HG03025 (cell line): ENCODE data around the gene SORCS3.

Experiments
- ATAC-seq: cut with Tn5 transposase; IDR thresholded peaks from one replicate; pipeline ENCODE4 v1.9.1; 2021; ENCODE audit warnings: mild to moderate bottlenecking, moderate library complexity; ENCODE audit not compliant: unreplicated experiment, low FRiP score

SORCS3 gene

GRCh38 chr10:104957178-104957841, 316.2 kb downstream of the SORCS3 start:
- no peak for ATAC-seq

DNA sequence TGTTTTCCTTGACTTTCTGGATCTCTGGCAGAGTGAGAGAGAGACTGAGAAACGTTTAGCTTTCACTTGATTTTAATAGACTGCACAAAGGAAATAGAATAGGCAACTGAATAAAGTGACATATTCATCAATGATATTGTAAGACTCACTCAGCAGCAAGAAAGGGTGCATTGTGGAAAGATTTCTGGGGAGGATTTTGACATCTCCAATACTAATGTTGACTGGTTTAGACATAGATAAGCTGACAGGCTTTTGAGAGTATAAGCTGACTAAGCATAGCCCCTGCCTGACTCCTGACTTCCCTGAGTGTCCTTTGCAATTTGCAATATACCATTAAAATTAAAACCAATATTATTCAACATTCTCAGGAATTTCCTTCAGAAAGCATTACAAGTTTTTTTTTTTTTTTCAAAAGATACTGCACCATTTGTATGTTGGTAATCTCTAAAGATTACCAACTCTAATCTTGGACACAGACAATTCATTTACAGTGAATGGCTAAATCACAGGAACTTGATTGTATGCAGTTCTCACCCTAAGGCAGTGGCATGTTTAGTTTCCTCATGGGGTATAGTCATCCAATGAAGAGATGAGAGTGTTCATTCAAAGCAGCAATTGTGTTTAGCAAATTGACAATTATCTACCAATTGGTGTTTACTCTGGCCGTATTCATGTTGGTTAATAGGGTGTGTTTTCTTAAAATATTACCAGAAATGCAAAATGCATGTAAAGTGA, 325.6 kb downstream of the SORCS3 start:
- no peak for ATAC-seq

DNA sequence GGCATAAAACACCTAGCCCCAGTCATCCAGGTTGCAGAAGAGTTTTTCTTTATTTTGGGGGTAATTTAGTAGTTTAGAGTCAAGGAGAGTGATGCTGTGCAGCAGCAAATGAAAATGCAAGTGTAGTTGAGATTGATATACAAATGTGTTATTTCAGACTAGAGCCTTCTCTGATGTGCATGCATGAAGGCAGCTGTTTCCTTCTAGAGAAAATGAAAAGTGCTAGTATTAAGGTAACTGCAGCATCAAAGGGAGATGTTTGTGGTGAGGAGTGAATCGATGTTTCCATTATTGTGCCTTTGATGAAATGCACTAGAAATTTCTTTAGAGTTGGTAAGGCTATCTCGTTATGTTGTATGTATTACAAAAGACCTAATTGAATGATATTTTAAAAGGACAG, 339.3 kb downstream of the SORCS3 start:
- no peak for ATAC-seq

DNA sequence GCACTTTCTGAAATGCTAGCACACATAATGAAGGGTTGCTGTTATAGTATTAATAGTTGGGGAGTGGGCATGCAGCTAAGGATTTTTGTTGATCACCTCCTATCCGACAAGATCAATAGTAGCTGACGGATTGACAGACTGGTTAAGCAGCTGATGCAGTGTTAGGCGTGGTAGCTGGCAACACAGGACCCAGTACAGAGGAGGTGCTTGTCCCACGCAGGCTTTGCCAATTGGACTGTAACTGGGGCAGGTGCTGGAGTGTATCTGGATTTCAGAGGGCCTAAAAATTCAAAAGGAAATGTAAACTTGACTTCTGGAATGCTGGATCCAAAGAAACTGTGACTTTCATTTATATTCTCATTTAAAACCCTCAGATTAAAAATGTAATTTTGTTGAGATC, 340.9 kb downstream of the SORCS3 start:
- no peak for ATAC-seq

DNA sequence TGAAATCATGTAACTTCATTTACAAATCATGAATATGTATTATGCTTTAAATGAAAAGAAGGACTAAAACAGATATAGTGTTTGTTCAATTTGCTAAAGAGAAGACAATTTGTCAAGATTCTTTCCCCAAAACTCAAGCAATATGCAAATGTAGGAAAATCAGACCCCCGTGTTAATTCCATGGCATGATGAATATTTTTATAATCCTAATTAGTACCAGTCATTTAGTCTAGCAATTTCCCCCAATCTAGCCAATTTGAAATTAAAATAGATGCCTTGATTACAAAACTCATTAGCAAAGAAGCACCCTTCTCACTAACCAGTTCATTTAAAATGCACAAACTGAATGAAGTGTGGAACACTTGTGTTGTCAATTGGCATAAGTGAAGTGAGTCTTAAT, 347.6 kb downstream of the SORCS3 start:
- ATAC-seq: no peak

GRCh38 chr10:104989880-104990279, 348.8 kb downstream of the SORCS3 start:
- no peak for ATAC-seq

DNA sequence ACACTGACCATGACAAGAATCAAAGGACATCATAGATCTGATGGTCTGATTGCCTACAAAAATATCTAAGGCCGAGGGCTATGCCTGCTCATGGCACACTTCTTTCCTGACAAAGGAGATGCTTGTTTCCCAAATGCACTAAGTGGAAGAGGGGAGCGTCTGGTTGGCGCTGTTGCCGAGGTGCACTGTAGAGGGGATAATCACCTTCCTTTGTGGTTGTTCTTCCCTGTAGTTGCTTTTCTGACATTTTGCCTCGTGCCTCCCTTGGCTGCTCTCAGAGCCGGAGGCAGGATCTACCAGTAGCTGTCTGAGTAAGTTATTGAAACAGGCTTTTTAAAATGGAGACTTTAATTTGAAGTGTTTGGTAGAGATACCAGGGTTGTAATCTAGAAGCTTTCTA, 352.0 kb downstream of the SORCS3 start:
- ATAC-seq: no peak

- no peak for ATAC-seq
These were observed 360.2 kb downstream of the SORCS3 start for GRCh38 chr10:105001269-105001668.

- ATAC-seq: no peak
These were observed 369.5 kb downstream of the SORCS3 start for GRCh38 chr10:105010411-105011121.

DNA sequence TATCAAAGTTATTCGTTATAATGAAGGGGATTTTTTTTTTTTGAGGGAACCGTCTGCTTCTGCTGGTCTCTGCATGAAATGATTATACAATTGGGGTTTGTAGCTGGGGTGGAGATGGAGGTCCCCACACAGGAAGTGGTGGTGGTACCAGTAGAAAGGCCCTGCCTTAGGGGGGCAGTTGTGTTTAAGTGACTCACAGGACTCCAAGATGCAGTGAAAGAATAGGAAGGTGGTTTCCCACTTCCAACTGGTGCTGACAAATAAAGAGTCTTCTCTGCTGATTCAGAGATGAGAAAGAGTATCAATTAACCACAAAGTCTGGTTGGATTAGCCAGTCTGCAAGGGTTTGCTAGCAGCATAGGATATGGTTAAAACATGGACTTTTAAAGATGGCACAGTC, 376.0 kb downstream of the SORCS3 start:
- ATAC-seq: no peak

DNA sequence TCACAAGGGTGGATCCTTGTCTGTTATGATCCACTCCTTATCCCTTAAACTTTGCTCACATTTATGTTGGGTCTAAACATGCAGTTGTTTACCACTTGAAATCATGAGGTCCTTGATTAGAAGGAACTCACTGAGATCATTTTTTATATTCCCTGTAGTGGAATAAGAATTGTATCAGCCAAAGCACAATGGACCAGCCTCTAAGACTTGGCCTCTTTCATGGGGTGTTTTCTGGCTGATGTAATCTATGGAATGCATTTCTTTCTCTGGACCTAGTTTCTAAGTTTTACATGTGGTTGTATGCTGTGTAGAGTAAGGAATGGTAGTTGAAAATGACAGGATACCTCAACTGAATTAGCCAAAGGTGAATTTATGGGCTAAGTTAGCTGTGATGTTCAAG, 376.6 kb downstream of the SORCS3 start:
- ATAC-seq: no peak

DNA sequence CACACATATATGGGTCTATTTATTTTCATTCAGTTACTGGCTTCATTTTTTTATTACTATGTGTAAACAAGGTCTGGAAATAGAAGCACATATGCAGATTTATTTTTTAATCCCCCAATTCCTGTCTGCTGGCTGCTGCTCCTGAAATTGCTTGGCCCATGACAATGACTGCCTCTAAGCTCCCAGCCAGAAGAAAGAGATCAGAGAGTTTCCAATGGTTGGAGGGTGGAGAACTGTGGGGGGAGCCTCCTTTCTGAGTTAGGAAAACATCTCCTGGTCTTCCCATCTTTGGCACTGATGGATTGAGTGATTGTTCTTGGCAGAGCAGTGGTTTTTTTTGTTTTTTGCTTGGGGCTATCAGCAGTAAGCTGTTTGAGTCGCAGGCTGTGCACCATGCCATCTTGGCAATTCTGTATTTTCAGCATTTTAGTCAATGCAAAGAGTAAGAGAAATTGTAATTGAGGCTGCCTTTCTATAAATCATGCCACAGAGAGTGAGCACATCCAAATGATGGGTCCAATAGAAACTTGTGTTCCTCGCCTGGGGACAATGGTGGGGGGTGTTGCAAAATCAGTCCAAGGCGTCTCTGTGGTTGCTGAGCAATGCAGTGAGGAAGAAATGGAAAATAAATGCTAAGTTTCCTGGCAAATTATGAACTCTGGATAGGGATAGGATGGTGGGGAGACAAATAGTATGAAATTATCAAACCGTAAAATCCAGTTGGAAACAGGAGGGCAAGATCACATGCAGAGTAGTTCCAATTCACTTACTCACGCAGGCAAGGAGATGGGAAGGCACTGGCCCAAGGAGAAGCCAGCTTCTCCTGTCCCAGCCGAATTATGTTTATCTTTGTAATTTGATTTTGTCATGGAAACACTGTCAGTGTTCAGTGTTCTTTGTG, 382.4 kb downstream of the SORCS3 start:
- ATAC-seq: no peak

DNA sequence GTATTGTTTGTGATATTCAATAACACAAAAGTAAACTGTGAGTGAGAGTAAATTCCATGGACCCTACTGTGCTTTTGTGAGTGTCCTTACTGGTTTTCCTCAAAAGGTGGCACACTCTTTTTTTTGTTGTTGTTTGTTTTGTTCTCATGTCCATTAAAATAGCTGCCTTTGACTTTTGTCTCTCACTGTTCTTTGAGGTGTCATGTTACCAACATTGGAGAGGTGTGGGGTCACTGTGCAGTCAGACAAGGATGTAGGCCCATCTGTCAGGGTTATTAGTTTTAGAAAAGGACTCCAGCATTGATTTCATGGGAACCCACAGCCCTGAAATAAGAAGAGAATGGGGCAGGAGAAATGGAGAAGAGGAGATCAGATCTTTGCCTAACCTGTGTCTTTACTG, 383.1 kb downstream of the SORCS3 start:
- no peak for ATAC-seq

GRCh38 chr10:105025092-105025491, 384.0 kb downstream of the SORCS3 start:
- ATAC-seq: no peak

DNA sequence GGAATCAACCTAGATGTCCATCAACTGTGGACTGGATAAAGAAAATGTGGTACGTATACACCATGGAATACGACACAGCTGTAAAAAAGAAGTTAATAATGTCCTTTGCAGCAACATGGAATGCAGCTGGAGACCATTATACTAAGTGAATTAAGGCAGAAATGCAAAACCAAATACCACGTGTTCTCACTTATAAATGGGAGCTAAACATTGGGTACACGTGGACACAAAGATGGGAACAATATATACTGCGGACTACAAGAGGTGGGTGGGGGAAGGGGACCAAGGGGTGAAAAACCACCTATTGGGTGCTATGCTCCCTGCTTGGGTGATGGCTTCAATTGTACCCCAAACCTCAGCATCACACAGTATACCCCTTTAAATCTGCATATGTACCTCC, 385.5 kb downstream of the SORCS3 start:
- ATAC-seq: no peak

- ATAC-seq: no peak
These were observed 388.2 kb downstream of the SORCS3 start for GRCh38 chr10:105029286-105029685.

- no peak for ATAC-seq
These were observed 395.9 kb downstream of the SORCS3 start for GRCh38 chr10:105037022-105037421.

DNA sequence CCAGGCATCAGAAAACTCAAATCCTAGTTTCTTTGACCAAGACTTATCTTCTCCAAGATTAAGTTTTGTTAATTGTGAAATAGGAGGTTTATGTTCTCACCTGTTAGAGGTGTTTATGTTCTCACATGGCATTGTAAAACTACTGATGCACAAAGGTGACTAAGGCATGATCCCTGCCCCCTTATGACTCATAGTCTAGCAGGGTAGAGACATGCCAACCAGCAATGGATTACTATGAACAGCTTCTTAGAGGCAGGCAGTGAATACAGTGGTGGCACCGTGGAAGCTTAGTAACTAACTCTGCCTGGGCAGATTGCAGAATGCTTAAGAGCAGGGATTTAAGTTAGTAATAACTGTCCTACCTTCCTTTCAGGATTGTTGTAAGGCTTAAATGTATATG, 400.9 kb downstream of the SORCS3 start:
- no peak for ATAC-seq

DNA sequence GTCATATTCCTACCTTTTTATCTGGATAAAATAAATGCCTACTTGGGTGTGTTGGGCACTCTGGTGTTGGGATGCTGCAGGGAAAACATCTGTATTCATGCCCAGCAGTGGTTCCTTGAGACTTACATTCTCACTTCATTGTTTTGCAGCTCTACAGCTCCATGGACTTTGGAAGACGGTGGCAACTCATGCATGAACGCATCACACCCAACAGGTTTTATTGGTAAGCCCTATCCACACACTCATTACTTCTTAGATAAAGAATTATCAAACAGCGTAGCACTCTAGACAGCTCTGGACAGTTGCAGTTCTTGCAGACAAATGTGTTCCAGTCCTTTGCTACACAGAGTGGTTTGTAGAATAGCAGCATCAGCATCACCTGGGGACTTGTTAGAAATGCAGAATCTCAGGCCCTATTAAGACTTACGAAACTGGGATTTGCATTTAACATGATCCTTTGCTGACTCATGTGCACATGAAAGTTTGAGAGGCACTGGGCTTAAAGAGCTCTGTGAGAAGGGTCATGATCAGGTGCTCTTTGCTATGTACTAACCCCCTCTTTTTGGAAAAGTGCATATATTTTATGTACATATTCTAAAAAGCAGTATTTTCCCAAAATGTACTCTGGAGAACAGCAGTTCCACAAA, 401.9 kb downstream of the SORCS3 start:
- ATAC-seq: no peak

- no peak for ATAC-seq
These were observed 403.8 kb downstream of the SORCS3 start for GRCh38 chr10:105044902-105045301.
